Breast epithelium (tissue), 3 donors: ENCODE data around the gene RPN2.

Experiments
- POLR2A ChIP-seq: fragments of 450-650 bp; IDR thresholded peaks from one replicate; pipeline ENCODE4 v1.6.1; 2016; ENCODE audit warnings: antibody characterized with exemption, mild to moderate bottlenecking, moderate library complexity
- TF ChIP-seq, protein P1 (sequence below), 3 donors: fragments of 450-650 bp; IDR thresholded peaks; one replicate each; pipeline ENCODE4 v1.5.1; 2016 to 2017; ENCODE audit warnings: antibody characterized with exemption in 3 of 3, mild to moderate bottlenecking in 3 of 3, moderate library complexity in 3 of 3

DNA sequence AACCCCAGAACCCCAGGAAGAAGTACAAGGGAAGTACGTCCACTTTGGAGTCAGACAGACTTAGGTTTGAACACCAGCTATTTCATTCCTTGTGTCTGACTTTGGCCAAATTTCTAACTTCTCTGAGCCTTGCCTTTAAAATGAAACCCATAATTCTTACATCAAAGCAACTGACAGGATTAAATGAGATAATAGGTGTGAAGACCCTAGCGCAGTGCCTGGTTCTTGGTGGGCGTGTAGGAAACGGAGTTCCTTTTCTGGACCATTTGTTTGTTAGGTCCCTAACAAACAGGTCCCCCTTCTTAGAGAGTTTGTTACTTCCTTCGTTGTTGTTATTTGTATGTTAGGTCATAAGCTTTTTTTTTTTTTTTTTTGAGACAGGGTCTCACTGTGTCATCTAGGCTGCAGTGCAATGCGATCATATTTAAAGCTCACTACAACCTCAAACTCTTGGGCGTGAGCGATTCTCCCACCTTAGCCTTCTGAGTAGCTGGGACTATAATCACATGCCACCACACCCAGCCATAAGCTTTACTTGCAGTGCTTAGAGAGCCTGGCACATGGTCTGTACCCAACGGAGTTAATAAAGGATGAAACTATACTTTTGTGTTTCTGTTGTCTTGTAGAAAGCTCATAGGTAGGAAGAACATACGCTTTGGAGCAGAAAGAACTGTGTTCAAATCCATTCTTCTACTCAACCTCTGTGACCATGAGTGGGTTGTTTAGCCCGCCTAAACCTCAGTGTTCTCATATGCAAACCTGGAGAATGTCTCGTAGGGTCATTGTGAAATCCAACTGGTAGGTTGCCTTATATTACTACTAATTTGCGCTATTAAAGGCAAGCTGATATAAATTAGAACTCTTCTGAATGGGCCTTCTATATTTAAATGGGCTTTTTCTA, 22.0 kb downstream of the RPN2 start:
- TF ChIP-seq POLR2A, result no peak
- TF ChIP-seq, protein P1, sequence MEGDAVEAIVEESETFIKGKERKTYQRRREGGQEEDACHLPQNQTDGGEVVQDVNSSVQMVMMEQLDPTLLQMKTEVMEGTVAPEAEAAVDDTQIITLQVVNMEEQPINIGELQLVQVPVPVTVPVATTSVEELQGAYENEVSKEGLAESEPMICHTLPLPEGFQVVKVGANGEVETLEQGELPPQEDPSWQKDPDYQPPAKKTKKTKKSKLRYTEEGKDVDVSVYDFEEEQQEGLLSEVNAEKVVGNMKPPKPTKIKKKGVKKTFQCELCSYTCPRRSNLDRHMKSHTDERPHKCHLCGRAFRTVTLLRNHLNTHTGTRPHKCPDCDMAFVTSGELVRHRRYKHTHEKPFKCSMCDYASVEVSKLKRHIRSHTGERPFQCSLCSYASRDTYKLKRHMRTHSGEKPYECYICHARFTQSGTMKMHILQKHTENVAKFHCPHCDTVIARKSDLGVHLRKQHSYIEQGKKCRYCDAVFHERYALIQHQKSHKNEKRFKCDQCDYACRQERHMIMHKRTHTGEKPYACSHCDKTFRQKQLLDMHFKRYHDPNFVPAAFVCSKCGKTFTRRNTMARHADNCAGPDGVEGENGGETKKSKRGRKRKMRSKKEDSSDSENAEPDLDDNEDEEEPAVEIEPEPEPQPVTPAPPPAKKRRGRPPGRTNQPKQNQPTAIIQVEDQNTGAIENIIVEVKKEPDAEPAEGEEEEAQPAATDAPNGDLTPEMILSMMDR (IDR thresholded peaks at IDR 0.05), result no peak
